K562 (cell line): ENCODE results near the gene OTOG. TPM values are rescaled to one million over a fixed set of nuclear protein-coding genes. Genes with fewer than 3 reads are reported as not detected.

Experiments used
- ATAC-seq: fragments of 200-7000 bp; cut with Tn5 transposase; 3 replicates; pipeline ENCODE4 v1.9.1; 2020; ENCODE audit warnings: moderate library complexity
- BruUV-seq: library from RNA; stranded (reverse); fragments of 400-500 nt; replicated peaks from 2 replicates; lab custom pipeline; 2021; lab: Mats Ljungman, UMichigan
- CTCF ChIA-PET: fragments of 300-600 bp; formaldehyde crosslinking; extraction: SDS; loops from one replicate; lab custom pipeline; 2021; ENCODE audit warnings: low intra/inter-chr PET ratio; lab: Yijun Ruan, JAX
- POLR2A ChIA-PET: fragments of 300-600, 350-650 bp; sonication (Branson Sonifier 250); formaldehyde crosslinking; extraction: SDS; loops from one replicate; lab custom pipeline; 2021; ENCODE audit warnings: antibody characterized with exemption, inconsistent platforms; lab: Yijun Ruan, JAX
- DNase-seq, 4 experiments: peaks; one replicate each; pipeline versions ENCODE4 v3.0.0 to v3.0.0-alpha.2; 2011 to 2018; ENCODE audit warnings: low spot score in 3 of 4, mixed read lengths in 3 of 4; ENCODE audit errors: extremely low read depth in 1 of 4
- FAIRE-seq: peaks from 2 replicates; lab custom pipeline; 2011; peaks lifted over from hg19 to GRCh38; lab: Jason Lieb, UNC
- H2AFZ ChIP-seq: 2 replicates; pipeline ENCODE4 v1.6.0; 2011; ENCODE audit warnings: low read depth, low read length, control low read depth, inconsistent platforms
- H3K27ac ChIP-seq: fragments of 200-600 bp; 3 replicates; pipeline ENCODE4 v1.8.0; 2011; ENCODE audit warnings: low read depth, mild to moderate bottlenecking, control low read depth, inconsistent platforms, low read length, moderate library complexity, mixed read lengths; ENCODE audit errors: extremely low read depth
- H3K27me3 ChIP-seq, 2 experiments: fragments of 300-600 bp in 1 of 2; 2 replicates in 1 of 2; 3 replicates in 1 of 2; pipeline versions ENCODE4 v1.6.0 to v1.8.0; 2011; ENCODE audit warnings: inconsistent platforms in 2 of 2, low read length in 2 of 2, mild to moderate bottlenecking in 1 of 2, mixed read lengths in 1 of 2, moderate library complexity in 1 of 2; ENCODE audit not compliant: control insufficient read depth in 2 of 2, insufficient read depth in 2 of 2
- H3K36me3 ChIP-seq: fragments of 300-600 bp; 3 replicates; pipeline ENCODE4 v1.8.0; 2011; ENCODE audit warnings: mild to moderate bottlenecking, low read length, inconsistent platforms; ENCODE audit not compliant: control insufficient read depth, insufficient read depth
- H3K4me1 ChIP-seq, 2 experiments: fragments of 200-600 bp in 1 of 2; replicated peaks in 1 of 2; 2 replicates in 1 of 2; 3 replicates in 1 of 2; pipeline versions ENCODE4 v1.5.1 to v1.8.0; 2011; ENCODE audit warnings: inconsistent platforms in 2 of 2, low read length in 2 of 2, mild to moderate bottlenecking in 1 of 2, mixed read lengths in 1 of 2, moderate library complexity in 1 of 2; ENCODE audit not compliant: control insufficient read depth in 2 of 2, insufficient read depth in 2 of 2
- H3K4me2 ChIP-seq: 2 replicates; pipeline ENCODE4 v1.6.1; 2011; ENCODE audit warnings: low read length, control low read depth, inconsistent platforms, mixed read lengths; ENCODE audit not compliant: insufficient read depth
- H3K4me3 ChIP-seq: fragments of 200-600 bp; sonication (generic), shearing (Covaris generic); 2 replicates; pipeline ENCODE4 v1.5.1; 2016; ENCODE audit warnings: control low read depth, inconsistent platforms
- H3K79me2 ChIP-seq: fragments of 200-600 bp; 3 replicates; pipeline ENCODE4 v1.8.0; 2011; ENCODE audit warnings: low read length, inconsistent platforms; ENCODE audit not compliant: control insufficient read depth, insufficient read depth
- H3K9ac ChIP-seq, 2 experiments: 2 replicates each; pipeline versions ENCODE4 v1.6.0 to v1.6.1; 2011; ENCODE audit warnings: low read depth in 2 of 2, low read length in 2 of 2, control low read depth in 1 of 2, inconsistent platforms in 1 of 2, mild to moderate bottlenecking in 1 of 2, mixed read lengths in 1 of 2; ENCODE audit not compliant: insufficient read depth in 1 of 2
- H3K9me1 ChIP-seq: one replicate; pipeline ENCODE4 v1.6.0; 2011; ENCODE audit warnings: inconsistent platforms, mild to moderate bottlenecking, low read length, moderate library complexity; ENCODE audit not compliant: control insufficient read depth, insufficient read depth
- H3K9me3 ChIP-seq: replicated peaks from 2 replicates; pipeline ENCODE4 v1.5.1; 2011; ENCODE audit warnings: low read depth, low read length, inconsistent platforms; ENCODE audit not compliant: control insufficient read depth, insufficient read depth
- H4K20me1 ChIP-seq: replicated peaks from 2 replicates; pipeline ENCODE4 v1.6.1; 2011; ENCODE audit warnings: low read length, inconsistent platforms, mixed read lengths; ENCODE audit not compliant: control insufficient read depth, insufficient read depth
- CTCF ChIP-seq, 3 experiments: IDR thresholded peaks in 2 of 3; conservative IDR thresholded peaks in 1 of 3; 2 replicates each; pipeline ENCODE4 v1.5.1; 2011 to 2012; ENCODE audit warnings: low read length in 3 of 3, mild to moderate bottlenecking in 3 of 3, control low read depth in 2 of 3, improper control_type of control experiment in 1 of 3, inconsistent platforms in 1 of 3, low read depth in 1 of 3, mixed read lengths in 1 of 3, moderate library complexity in 1 of 3; ENCODE audit not compliant: insufficient read depth in 2 of 3
- GATAD2A ChIP-seq: fragments of 450-650 bp; IDR thresholded peaks from 2 replicates; pipeline ENCODE4 v1.6.1; 2017
- NFIX ChIP-seq: fragments of 250-450 bp; sonication (Bioruptor Pico); IDR thresholded peaks from 2 replicates; pipeline ENCODE4 v1.4.0; 2020; ENCODE audit warnings: low read depth, mild to moderate bottlenecking, moderate library complexity
- NKRF ChIP-seq: fragments of 450-650 bp; IDR thresholded peaks from 2 replicates; pipeline ENCODE4 v1.6.1; 2016; ENCODE audit warnings: borderline replicate concordance
- RBBP5 ChIP-seq: fragments of 200-600 bp; sonication (generic); IDR thresholded peaks from 2 replicates; pipeline ENCODE4 v1.6.1; 2012; ENCODE audit warnings: borderline replicate concordance, mild to moderate bottlenecking, low read length, control low read depth, inconsistent platforms; ENCODE audit not compliant: insufficient read depth, poor library complexity, severe bottlenecking
- SREBF2 ChIP-seq: sonication (generic); formaldehyde crosslinking; IDR thresholded peaks from 2 replicates; pipeline ENCODE4 v1.4.0; 2020; ENCODE audit warnings: mild to moderate bottlenecking, missing genetic modification reagents
- SRF ChIP-seq, 2 experiments: fragments of 250-450, 450-650 bp in 1 of 2; sonication (Bioruptor Pico) in 1 of 2; sonication (generic) in 1 of 2; formaldehyde crosslinking; IDR thresholded peaks; 2 replicates each; pipeline versions ENCODE4 v1.5.0 to v1.5.1; 2020 to 2022; ENCODE audit warnings: mild to moderate bottlenecking in 1 of 2, missing genetic modification reagents in 1 of 2
- TSC22D4 ChIP-seq: fragments of 450-650 bp; IDR thresholded peaks from 2 replicates; pipeline ENCODE4 v1.6.1; 2016; ENCODE audit warnings: missing genetic modification characterization, missing biosample characterization, control low read depth
- YBX1 ChIP-seq: fragments of 450-650 bp; IDR thresholded peaks from 2 replicates; pipeline ENCODE4 v1.7.1; 2016; ENCODE audit warnings: mild to moderate bottlenecking
- ZNF707 ChIP-seq: fragments of 250-450 bp; sonication (Bioruptor Pico); conservative IDR thresholded peaks from 2 replicates; pipeline ENCODE4 v1.8.0; 2022; ENCODE audit warnings: inconsistent platforms, mild to moderate bottlenecking, moderate library complexity
- ZNF77 ChIP-seq: fragments of 250-450 bp; sonication (Bioruptor Pico); IDR thresholded peaks from 2 replicates; pipeline ENCODE4 v1.5.0; 2020
- WGBS: fragments of 100-300 bp; shearing (Covaris generic); methylation state at CpG from one replicate; pipeline ENCODE4 v1.1.6; 2016; ENCODE audit warnings: low coverage, mixed read lengths; ENCODE audit not compliant: insufficient coverage; ENCODE audit errors: missing lambda C conversion rate; 5-methylcytosine and 5-hydroxymethylcytosine counted together
- in situ Hi-C: fragments of 300-500 bp; cut with MboI; formaldehyde crosslinking; loops from 4 replicates; pipeline ENCODE4 v1.15.0; 2018; ENCODE audit warnings: inconsistent platforms, mixed read lengths
- intact Hi-C: fragments of 100-400 bp; cut with micrococcal nuclease; formaldehyde crosslinking; loops from 2 replicates; pipeline ENCODE4 v1.14.2; 2022
- polyA plus RNA-seq, 8 experiments: library from polyadenylated mRNA; depleted of rRNA in 4 of 8; stranded (reverse) in 5 of 8; unstranded in 3 of 8; fragments of >200 nt; fragmentation: Nextera tagmentation in 2 of 8; fragmentation: Illumina TruSeq in 1 of 8; extraction: Ambion mirVana in 2 of 8; extraction: Trizol in 1 of 8; gene quantifications; 2 replicates each; pipeline versions ENCODE4 v1.2.1 to v1.2.3, GENCODE V29; 2011 to 2014; ENCODE audit warnings: inconsistent platforms in 1 of 8, missing spikeins in 1 of 8
- total RNA-seq, 7 experiments: library from RNA; depleted of rRNA in 6 of 7; stranded (reverse); fragments of >200 nt in 6 of 7; fragmentation: Illumina TruSeq in 2 of 7; extraction: Trizol in 2 of 7; gene quantifications; 2 replicates each; pipeline versions ENCODE4 v1.2.1 to v1.2.3, GENCODE V29; 2011 to 2021; ENCODE audit warnings: low replicate concordance in 1 of 7

The OTOG gene
- total and polyA plus RNA-seq, 9 of the 15 experiments (the other 6 are each of a cell fraction or from before 2014, with no cell fraction given): not detected

GRCh38 chr11:17504330-17505107 lies 42.5 kb upstream of the OTOG start (continued):
- TF ChIP-seq CTCF (IDR thresholded peaks at IDR 0.05 in 2 of 3, conservative IDR thresholded peaks at IDR 0.05 in 1 of 3; ENCODE audit: insufficient read depth in 2 of 3, low read depth in 1 of 3, low read length in 3 of 3): peak; percentile 76 to 77 (median 76)

GRCh38 chr11:17505146-17505545 lies 41.9 kb upstream of the OTOG start:
- no peak overlapping the region for H3K27ac ChIP-seq
- no peak for ATAC-seq
- no peaks in the 10 kb centered on the region for H3K36me3 ChIP-seq
- TF ChIP-seq ZNF77 (CRISPR knock-in tag): no peak
- TF ChIP-seq SRF (CRISPR knock-in tag; IDR thresholded peaks at IDR 0.05): no peak
- TF ChIP-seq RBBP5: no peak
- no peak for TF ChIP-seq NKRF
- no peak for TF ChIP-seq NFIX (CRISPR knock-in tag)
- TF ChIP-seq TSC22D4: no peak
- TF ChIP-seq GATAD2A: no peak
- no peak for TF ChIP-seq YBX1
- no peak for TF ChIP-seq ZNF707
- no peak for TF ChIP-seq SREBF2 (CRISPR knock-in tag)
- H3K79me2 ChIP-seq: no peaks in the 10 kb centered on the region
- H3K9ac ChIP-seq: no peak overlapping the region
- no peaks in the 10 kb centered on the region for H3K9me3 ChIP-seq
- no peaks in the 10 kb centered on the region; the same call in 1 of the 2 replicates for H4K20me1 ChIP-seq
- peaks cover 4 to 65% of the 10 kb centered on the region in 2 experiments; a peak in 4 of 5 replicates for H3K27me3 ChIP-seq
- POLR2A ChIA-PET: interaction anchor here (1.3 kb wide), 1 partner anchor 8 kb away, joined by 4 read pairs; no protein-coding TSS in a partner anchor
- H3K9me1 ChIP-seq: no peaks in the 10 kb centered on the region
- no peak overlapping the region for H2AFZ ChIP-seq
- WGBS: 6% methylated on average over 4 of the region's 4 CpGs
- intact Hi-C loops (loop anchor here (2.0 kb wide), 1 partner anchor 274 kb away; no protein-coding TSS in a partner anchor), in situ Hi-C loops (no loop called here)
- no peak overlapping the region for H3K4me3 ChIP-seq
- FAIRE-seq: no peak
- DNase-seq: no peak
- no peaks in the 10 kb centered on the region for H3K4me1 ChIP-seq
- CTCF ChIA-PET: interaction anchor here (0.6 to 2.6 kb wide), 8 partner anchors 112 to 685 kb away, joined by 3 to 31 read pairs (median 8); partner anchors contain the start of gene KCNJ11
- BruUV-seq: no TSS peak
- no peak overlapping the region for H3K4me2 ChIP-seq
